ENCODE measurements around the gene ERC2.

DNA sequence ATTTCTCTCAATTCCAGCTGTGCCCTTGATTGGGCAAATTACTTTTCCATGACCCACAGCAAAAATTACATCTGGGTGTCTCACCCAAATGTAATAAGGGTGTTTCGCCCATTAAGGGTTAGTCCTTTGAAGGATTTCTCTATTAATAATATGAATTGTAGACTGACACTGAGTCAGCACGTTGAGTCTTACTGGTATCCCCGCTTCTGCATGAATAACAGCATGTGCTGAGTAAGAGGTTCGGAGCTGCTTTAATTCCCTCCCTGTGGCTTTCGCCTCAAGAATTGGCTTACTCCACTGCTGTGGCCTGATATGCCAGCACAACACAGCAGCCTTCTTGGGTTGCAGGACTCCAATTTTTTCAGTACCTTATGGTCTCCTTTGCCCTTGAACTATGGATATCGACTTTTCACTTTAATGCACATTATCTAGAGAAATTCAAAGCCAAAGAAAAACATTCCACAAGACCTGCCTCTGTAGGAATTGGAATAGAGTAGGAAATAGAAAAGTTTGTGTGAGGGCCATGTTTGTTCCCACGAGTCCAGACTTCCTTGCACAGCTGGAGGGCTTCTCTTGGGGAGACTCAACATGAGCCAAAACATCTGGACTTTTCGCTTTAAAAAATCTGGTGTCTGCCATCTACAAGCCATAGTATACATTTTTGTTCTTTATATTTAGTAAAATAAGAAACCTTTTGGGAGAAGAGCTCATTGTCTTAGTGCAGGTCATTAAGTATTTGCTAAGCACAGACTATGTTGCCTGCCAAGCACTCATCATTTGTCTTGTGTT lies 20.7 kb upstream of the ERC2 start:
- TF ChIP-seq EZH2 (conservative IDR thresholded peaks at IDR 0.05; ENCODE audit: low read depth, low read length) (no peak), REPIN1 (CRISPR knock-in tag; IDR thresholded peaks at IDR 0.05; ENCODE audit: borderline replicate concordance, low read depth) (no peak), ZC3H13 (CRISPR knock-in tag; IDR thresholded peaks at IDR 0.05) (no peak), POLR2A (IDR thresholded peaks at IDR 0.05; ENCODE audit: insufficient read depth in 1 of 2, low read depth in 2 of 2, low read length in 2 of 2) (no peak), PPARG (CRISPR knock-in tag; conservative IDR thresholded peaks at IDR 0.05) (no peak), ELF4 (CRISPR knock-in tag; IDR thresholded peaks at IDR 0.05; ENCODE audit: borderline replicate concordance) (no peak), FOXO1 (CRISPR knock-in tag; IDR thresholded peaks at IDR 0.05) (no peak), EP300 (IDR thresholded peaks at IDR 0.05; ENCODE audit: low read depth in 2 of 2, low read length in 2 of 2) (no peak), EP300 (CRISPR knock-in tag; IDR thresholded peaks at IDR 0.05; ENCODE audit: borderline replicate concordance) (no peak)
- TF ChIP-seq, protein P1, sequence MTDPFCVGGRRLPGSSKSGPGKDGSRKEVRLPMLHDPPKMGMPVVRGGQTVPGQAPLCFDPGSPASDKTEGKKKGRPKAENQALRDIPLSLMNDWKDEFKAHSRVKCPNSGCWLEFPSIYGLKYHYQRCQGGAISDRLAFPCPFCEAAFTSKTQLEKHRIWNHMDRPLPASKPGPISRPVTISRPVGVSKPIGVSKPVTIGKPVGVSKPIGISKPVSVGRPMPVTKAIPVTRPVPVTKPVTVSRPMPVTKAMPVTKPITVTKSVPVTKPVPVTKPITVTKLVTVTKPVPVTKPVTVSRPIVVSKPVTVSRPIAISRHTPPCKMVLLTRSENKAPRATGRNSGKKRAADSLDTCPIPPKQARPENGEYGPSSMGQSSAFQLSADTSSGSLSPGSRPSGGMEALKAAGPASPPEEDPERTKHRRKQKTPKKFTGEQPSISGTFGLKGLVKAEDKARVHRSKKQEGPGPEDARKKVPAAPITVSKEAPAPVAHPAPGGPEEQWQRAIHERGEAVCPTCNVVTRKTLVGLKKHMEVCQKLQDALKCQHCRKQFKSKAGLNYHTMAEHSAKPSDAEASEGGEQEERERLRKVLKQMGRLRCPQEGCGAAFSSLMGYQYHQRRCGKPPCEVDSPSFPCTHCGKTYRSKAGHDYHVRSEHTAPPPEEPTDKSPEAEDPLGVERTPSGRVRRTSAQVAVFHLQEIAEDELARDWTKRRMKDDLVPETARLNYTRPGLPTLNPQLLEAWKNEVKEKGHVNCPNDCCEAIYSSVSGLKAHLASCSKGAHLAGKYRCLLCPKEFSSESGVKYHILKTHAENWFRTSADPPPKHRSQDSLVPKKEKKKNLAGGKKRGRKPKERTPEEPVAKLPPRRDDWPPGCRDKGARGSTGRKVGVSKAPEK (CRISPR knock-in tag; IDR thresholded peaks at IDR 0.05; ENCODE audit: borderline replicate concordance) = no peak
- TF ChIP-seq, protein P2, sequence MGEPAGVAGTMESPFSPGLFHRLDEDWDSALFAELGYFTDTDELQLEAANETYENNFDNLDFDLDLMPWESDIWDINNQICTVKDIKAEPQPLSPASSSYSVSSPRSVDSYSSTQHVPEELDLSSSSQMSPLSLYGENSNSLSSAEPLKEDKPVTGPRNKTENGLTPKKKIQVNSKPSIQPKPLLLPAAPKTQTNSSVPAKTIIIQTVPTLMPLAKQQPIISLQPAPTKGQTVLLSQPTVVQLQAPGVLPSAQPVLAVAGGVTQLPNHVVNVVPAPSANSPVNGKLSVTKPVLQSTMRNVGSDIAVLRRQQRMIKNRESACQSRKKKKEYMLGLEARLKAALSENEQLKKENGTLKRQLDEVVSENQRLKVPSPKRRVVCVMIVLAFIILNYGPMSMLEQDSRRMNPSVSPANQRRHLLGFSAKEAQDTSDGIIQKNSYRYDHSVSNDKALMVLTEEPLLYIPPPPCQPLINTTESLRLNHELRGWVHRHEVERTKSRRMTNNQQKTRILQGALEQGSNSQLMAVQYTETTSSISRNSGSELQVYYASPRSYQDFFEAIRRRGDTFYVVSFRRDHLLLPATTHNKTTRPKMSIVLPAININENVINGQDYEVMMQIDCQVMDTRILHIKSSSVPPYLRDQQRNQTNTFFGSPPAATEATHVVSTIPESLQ (CRISPR knock-in tag; conservative IDR thresholded peaks at IDR 0.05) = no peak
